PC-3 (cell line): ENCODE measurements around the gene SEMA3C. TPM values are rescaled to one million over a fixed set of nuclear protein-coding genes. Genes with fewer than 3 reads are reported as not detected.

ENCODE experiments used
- ATAC-seq: fragments of 200-7000 bp; cut with Tn5 transposase; 2 replicates; pipeline ENCODE4 v1.9.1; 2020; ENCODE audit warnings: mild to moderate bottlenecking, moderate library complexity
- Bru-seq: library from RNA; stranded (reverse); fragments of 400-500 nt; gene quantifications from one replicate; lab custom pipeline; 2021; lab: Mats Ljungman, UMichigan
- BruChase-seq, 2 experiments: library from RNA; stranded (reverse); fragments of 400-500 nt; gene quantifications; one replicate each; lab custom pipeline; 2021; lab: Mats Ljungman, UMichigan
- BruUV-seq: library from RNA; stranded (reverse); fragments of 400-500 nt; replicated peaks from 2 replicates; lab custom pipeline; 2021; lab: Mats Ljungman, UMichigan
- CTCF ChIA-PET: fragments of 300-600 bp; sonication (Branson Sonifier 250); formaldehyde crosslinking; loops from one replicate; lab custom pipeline; 2022; ENCODE audit warnings: antibody characterized with exemption; lab: Charles Lee
- POLR2A ChIA-PET: fragments of 300-600 bp; sonication (Branson Sonifier 250); formaldehyde crosslinking; loops from one replicate; lab custom pipeline; 2022; ENCODE audit warnings: antibody characterized with exemption; ENCODE audit not compliant: unreplicated experiment; lab: Charles Lee
- DNase-seq: peaks from one replicate; pipeline ENCODE4 v3.0.0-alpha.2; 2015
- H2AFZ ChIP-seq: fragments of 300-600 bp; sonication (generic); 2 replicates; pipeline ENCODE4 v1.6.0; 2016; ENCODE audit warnings: antibody characterized with exemption, low read length
- H3F3A ChIP-seq: fragments of 300-600 bp; sonication (generic); one replicate; pipeline ENCODE4 v1.6.0; 2017; ENCODE audit warnings: antibody characterized with exemption, low read length, control low read depth, mild to moderate bottlenecking; ENCODE audit not compliant: unreplicated experiment
- H3K27ac ChIP-seq: fragments of 300-600 bp; sonication (generic); 2 replicates; pipeline ENCODE4 v1.5.1; 2016; ENCODE audit warnings: mild to moderate bottlenecking, low read length
- H3K27me3 ChIP-seq: fragments of 300-600 bp; sonication (generic); 2 replicates; pipeline ENCODE4 v1.6.1; 2016; ENCODE audit warnings: low read length, mixed read lengths
- H3K36me3 ChIP-seq: fragments of 300-600 bp; sonication (generic); 2 replicates; pipeline ENCODE4 v1.6.1; 2016; ENCODE audit warnings: low read depth, mixed run types, low read length, mixed read lengths
- H3K4me1 ChIP-seq: fragments of 300-600 bp; sonication (generic); 2 replicates; pipeline ENCODE4 v1.5.1; 2016; ENCODE audit warnings: low read length; ENCODE audit not compliant: insufficient read depth
- H3K4me2 ChIP-seq: fragments of 300-600 bp; sonication (generic); 2 replicates; pipeline ENCODE4 v1.6.0; 2016; ENCODE audit warnings: low read length
- H3K4me3 ChIP-seq: fragments of 300-600 bp; sonication (generic); 2 replicates; pipeline ENCODE4 v1.5.1; 2016; ENCODE audit warnings: mild to moderate bottlenecking, low read length, mixed read lengths
- H3K79me2 ChIP-seq: fragments of 300-600 bp; sonication (generic); 2 replicates; pipeline ENCODE4 v1.6.1; 2017; ENCODE audit warnings: low read length, mixed read lengths
- H3K9ac ChIP-seq: fragments of 300-600 bp; sonication (generic); 2 replicates; pipeline ENCODE4 v1.6.0; 2016; ENCODE audit warnings: mild to moderate bottlenecking, low read length
- H3K9me2 ChIP-seq: fragments of 300-600 bp; sonication (generic); replicated peaks from 2 replicates; pipeline ENCODE4 v1.6.1; 2016; ENCODE audit warnings: mixed run types, low read length, mixed read lengths
- H3K9me3 ChIP-seq: fragments of 300-600 bp; sonication (generic); 2 replicates; pipeline ENCODE4 v1.6.1; 2016; ENCODE audit warnings: low read length, mixed read lengths
- H4K20me1 ChIP-seq: fragments of 300-600 bp; sonication (generic); 2 replicates; pipeline ENCODE4 v1.6.1; 2016; ENCODE audit warnings: low read length, mixed read lengths
- EZH2 ChIP-seq: fragments of 300-600 bp; sonication (generic); IDR thresholded peaks from one replicate; pipeline ENCODE4 v1.6.1; 2017; ENCODE audit warnings: antibody characterized with exemption, mild to moderate bottlenecking, low read length; ENCODE audit not compliant: unreplicated experiment
- EZH2phosphoT487 ChIP-seq: fragments of 300-600 bp; sonication (generic); IDR thresholded peaks from 2 replicates; pipeline ENCODE4 v1.6.1; 2018; ENCODE audit warnings: mild to moderate bottlenecking, antibody characterized with exemption, low read length, borderline replicate concordance
- intact Hi-C: fragments of 100-400 bp; cut with micrococcal nuclease; formaldehyde crosslinking; loops from 2 replicates; pipeline ENCODE4 v1.9.0; 2023
- long read RNA-seq: library from polyadenylated mRNA; unstranded; transcript quantifications from one replicate; pipeline ENCODE4 v2.0.0, GENCODE V29; 2021; ENCODE audit not compliant: unreplicated experiment
- total RNA-seq: library from RNA; depleted of rRNA; stranded (reverse); fragments of >200 nt; gene quantifications from 2 replicates; pipeline ENCODE4 v1.2.3, GENCODE V29; 2014; rRNA removed
- TF ChIP-seq, protein P1 (sequence below): fragments of 300-600 bp; sonication (generic); conservative IDR thresholded peaks from 2 replicates; pipeline ENCODE4 v1.5.1; 2017; ENCODE audit warnings: antibody characterized with exemption, low read depth, mild to moderate bottlenecking, low read length

Gene SEMA3C
- total RNA-seq: 27.4 and 28.0 TPM in 2 replicates
- Bru-seq, nascent RNA: percentile 93 among the genes with signal in this experiment
- BruChase-seq, experiment 1, labeled RNA remaining after a 6-hour chase: percentile 77 among the genes with signal in this experiment
- BruChase-seq, experiment 2, labeled RNA remaining after a 2-hour chase: percentile 87 among the genes with signal in this experiment
- long read RNA-seq, full-length matches to known transcripts: 200 of 268 reads
- long read RNA-seq, partial matches to known transcripts: 26 of 268 reads
- long read RNA-seq, other reads (novel, unspliced or antisense): 42 of 268 reads

DNA sequence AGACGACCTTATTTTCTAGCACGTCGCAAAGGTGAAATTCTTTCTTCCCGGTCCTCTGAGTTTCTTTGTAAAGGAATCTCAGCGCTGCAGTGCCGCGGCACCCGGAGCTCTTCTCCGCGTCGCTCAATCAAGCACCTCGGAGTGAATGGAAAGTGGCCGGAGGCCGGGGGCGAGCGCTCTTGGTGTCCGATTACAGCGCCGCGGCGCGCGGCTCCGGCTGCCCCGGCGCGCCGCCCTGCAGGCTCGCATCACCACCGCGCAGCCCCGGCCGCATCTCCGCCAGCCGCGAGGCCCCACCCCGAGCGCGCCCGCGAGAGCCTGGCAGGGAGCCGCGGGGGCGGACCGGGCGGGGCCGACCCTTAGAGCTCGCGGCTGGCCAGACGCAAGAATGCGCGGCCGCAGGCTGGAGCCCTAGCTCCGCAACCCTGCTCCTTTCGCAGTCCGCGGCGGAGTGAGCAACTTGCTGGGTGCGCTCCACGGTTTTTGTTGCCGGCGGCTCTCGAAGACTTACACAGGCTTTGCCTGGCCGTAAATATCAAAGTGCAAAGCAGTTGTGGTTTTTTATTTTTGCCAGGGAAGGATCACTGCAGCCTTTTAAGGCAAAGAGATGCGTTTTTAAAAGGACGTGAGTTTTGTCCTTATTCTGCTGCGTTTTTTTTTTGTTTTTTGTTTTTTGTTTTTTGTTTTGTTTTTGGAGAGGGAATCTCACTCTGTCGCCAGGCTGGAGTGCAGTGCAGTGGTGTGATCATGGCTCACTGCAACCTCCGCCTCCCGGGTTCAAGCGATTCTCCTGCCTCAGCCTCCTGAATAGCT lies at the start of gene SEMA3C:
TSS of gene SEMA3C (minus strand) at position 143 of the 813 bp plus-strand sequence. CDS start 2,270 bp downstream, outside the sequence.
- Histone ChIP-seq H3K27me3 (no peaks in the 10 kb centered on the region), H3K4me3 (peak within 1 kb of the TSS; percentile 96), H3K4me1 (peaks cover 71% of the 10 kb centered on the region), H3K9me2 (no peaks in the 10 kb centered on the region), H3F3A (peaks cover 9% of the 10 kb centered on the region), H3K9me3 (no peaks in the 10 kb centered on the region), H2AFZ (peak within 1 kb of the TSS; percentile 62), H3K79me2 (peaks cover 46% of the 10 kb centered on the region), H3K36me3 (peaks cover 16% of the 10 kb centered on the region), H3K27ac (peak within 1 kb of the TSS; percentile 98), H4K20me1 (peaks cover 7% of the 10 kb centered on the region; the same call in 1 of the 2 replicates), H3K9ac (peak within 1 kb of the TSS; percentile 87), H3K4me2 (peak within 1 kb of the TSS; percentile 92)
- DNase-seq: peak; percentile 95
- peak; percentile 73 for ATAC-seq
- peak; percentile 78; the same call in 1 of the 2 replicates for TF ChIP-seq EZH2phosphoT487
- TF ChIP-seq EZH2: no peak
- CTCF ChIA-PET: interaction anchor here (0.6 to 2.7 kb wide), 8 partner anchors 29 to 551 kb away, joined by 3 to 12 read pairs (median 5); no protein-coding TSS in a partner anchor
- TSS peak; percentile 82 for BruUV-seq
- intact Hi-C loops: loop anchor here (2.0 to 10.0 kb wide), 2 partner anchors 92 to 194 kb away; no protein-coding TSS in a partner anchor
- POLR2A ChIA-PET: interaction anchor here (0.5 to 1.4 kb wide), 18 partner anchors 14 to 551 kb away, joined by 3 to 26 read pairs (median 4); no protein-coding TSS in a partner anchor

DNA sequence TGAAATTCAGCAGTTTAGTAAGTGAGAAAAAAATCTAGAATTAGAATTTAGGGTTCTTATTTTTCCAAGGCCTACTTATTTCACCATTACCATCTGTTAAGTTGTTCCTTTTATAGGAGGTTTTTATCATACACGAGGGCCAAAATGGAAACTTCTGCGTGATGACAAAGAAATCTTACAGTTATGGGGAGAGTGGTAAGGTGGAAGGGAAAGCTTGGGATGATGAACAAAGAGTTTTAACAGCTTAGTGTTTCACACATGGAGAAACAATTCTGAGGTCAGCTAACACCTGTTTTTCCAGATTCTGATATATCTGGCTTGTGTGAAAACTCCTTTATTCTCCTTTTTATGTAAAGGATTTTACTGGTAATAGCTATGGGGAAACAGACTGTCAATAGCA lies 49.8 kb upstream of the SEMA3C start:
- no peak overlapping the region for H3K4me2 ChIP-seq
- no peaks in the 10 kb centered on the region for H3K27me3 ChIP-seq
- no peak overlapping the region for H2AFZ ChIP-seq
- POLR2A ChIA-PET: no interaction called here
- DNase-seq (no peak), ATAC-seq (no peak)
- H3F3A ChIP-seq: no peaks in the 10 kb centered on the region
- TF ChIP-seq, protein P1, sequence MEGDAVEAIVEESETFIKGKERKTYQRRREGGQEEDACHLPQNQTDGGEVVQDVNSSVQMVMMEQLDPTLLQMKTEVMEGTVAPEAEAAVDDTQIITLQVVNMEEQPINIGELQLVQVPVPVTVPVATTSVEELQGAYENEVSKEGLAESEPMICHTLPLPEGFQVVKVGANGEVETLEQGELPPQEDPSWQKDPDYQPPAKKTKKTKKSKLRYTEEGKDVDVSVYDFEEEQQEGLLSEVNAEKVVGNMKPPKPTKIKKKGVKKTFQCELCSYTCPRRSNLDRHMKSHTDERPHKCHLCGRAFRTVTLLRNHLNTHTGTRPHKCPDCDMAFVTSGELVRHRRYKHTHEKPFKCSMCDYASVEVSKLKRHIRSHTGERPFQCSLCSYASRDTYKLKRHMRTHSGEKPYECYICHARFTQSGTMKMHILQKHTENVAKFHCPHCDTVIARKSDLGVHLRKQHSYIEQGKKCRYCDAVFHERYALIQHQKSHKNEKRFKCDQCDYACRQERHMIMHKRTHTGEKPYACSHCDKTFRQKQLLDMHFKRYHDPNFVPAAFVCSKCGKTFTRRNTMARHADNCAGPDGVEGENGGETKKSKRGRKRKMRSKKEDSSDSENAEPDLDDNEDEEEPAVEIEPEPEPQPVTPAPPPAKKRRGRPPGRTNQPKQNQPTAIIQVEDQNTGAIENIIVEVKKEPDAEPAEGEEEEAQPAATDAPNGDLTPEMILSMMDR: no peak
- no peak for TF ChIP-seq EZH2phosphoT487
- no peak for TF ChIP-seq EZH2
- H3K4me3 ChIP-seq: no peak overlapping the region
- no peaks in the 10 kb centered on the region for H3K9me3 ChIP-seq
- intact Hi-C loops: no loop called here
- CTCF ChIA-PET: no interaction called here
- H3K9me2 ChIP-seq: no peaks in the 10 kb centered on the region
- H3K4me1 ChIP-seq: no peaks in the 10 kb centered on the region
- no peaks in the 10 kb centered on the region for H4K20me1 ChIP-seq
- BruUV-seq: no TSS peak
- H3K9ac ChIP-seq: no peak overlapping the region
- no peaks in the 10 kb centered on the region for H3K79me2 ChIP-seq
- H3K36me3 ChIP-seq: no peaks in the 10 kb centered on the region
- H3K27ac ChIP-seq: no peak overlapping the region

DNA sequence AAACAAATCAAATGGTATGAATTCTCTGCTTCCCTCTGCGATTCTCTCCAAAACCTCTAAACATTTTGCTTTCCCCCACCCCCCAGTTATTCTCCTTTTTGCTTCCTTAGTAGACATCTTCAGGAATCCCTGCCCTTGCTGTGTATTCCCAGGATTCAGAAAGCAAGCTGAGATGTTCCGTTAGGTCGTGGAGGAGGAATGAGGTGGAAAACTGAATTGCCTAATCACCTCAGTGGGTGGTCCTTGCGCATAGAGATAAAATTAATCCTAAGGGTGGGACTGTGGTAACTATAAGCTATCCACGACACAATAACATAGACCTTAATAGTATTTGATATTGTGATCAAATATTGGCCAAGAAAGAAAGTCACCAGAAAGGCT lies 49.1 kb upstream of the SEMA3C start:
- Histone ChIP-seq H3K4me2 (no peak overlapping the region), H3K4me3 (no peak overlapping the region), H3K27ac (no peak overlapping the region), H3K27me3 (no peaks in the 10 kb centered on the region), H3K4me1 (no peaks in the 10 kb centered on the region), H2AFZ (no peak overlapping the region), H3K79me2 (no peaks in the 10 kb centered on the region), H3F3A (no peaks in the 10 kb centered on the region), H3K9me3 (no peaks in the 10 kb centered on the region), H3K9me2 (no peaks in the 10 kb centered on the region), H3K36me3 (no peaks in the 10 kb centered on the region), H4K20me1 (no peaks in the 10 kb centered on the region), H3K9ac (no peak overlapping the region)
- ChIA-PET POLR2A (no interaction called here), CTCF (no interaction called here)
- DNase-seq (no peak), ATAC-seq (no peak)
- BruUV-seq: no TSS peak
- TF ChIP-seq EZH2: no peak
- TF ChIP-seq, protein P1: no peak
- TF ChIP-seq EZH2phosphoT487: no peak
- intact Hi-C loops: no loop called here
